ENCODE data around the gene DSCAM.

DSCAM gene

DNA sequence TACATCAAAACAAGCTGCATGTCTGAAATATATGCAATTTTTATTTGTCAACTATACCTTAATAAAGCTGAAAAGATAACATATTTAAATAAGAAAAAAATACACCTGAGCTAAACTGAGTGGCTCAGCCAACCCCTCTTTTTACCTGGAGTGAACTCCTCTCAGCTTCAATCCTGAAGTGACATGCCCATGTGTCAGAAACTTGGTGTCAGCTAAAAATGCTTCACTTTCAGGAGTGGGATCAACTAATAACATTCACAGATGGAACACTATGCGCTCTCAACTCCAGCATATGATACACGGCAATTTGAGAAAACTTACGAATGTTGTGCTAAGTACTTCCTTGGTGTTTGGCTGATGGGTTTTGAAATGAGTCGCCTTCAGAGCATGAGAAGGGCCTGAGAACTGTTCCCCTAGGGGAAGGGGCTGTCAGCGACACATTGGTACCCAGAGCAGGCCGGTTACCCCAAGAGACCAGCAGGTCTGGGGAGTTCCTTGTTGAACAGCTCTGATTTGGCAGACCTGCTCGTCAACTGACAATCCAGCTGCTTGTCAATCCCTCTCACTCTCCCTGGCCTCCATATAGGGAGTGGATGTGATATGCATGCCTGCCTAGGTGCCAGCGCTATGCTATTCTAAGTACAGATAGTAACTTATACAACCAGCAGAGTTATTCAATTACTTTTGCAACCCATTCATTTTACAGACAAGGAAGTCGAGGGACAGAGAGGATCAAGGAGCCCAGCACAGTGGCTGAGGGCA, 712.0 kb downstream of the DSCAM start:
- no peak for DNase-seq (ENCODE audit: low read depth in 2 of 2)

DNA sequence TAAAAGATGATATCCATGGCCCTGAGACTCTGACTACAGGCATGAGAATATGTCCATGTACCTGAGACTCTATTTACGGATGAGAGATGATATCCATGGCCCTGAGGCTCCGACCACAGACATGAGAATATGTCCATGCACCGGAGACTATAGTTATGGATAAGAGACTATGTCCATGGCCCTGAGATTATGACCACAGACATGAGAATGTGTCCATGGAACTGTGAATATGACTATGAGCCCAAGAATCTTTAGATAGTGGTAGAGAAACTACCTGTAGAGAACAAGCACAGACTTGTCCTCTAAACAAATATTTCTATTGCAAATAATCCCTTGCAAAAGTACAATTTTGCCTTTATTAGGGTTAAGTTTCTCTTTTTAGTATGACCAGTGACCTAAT, 716.5 kb downstream of the DSCAM start:
- DNase-seq (ENCODE audit: low read depth in 2 of 2), result no peak

DNA sequence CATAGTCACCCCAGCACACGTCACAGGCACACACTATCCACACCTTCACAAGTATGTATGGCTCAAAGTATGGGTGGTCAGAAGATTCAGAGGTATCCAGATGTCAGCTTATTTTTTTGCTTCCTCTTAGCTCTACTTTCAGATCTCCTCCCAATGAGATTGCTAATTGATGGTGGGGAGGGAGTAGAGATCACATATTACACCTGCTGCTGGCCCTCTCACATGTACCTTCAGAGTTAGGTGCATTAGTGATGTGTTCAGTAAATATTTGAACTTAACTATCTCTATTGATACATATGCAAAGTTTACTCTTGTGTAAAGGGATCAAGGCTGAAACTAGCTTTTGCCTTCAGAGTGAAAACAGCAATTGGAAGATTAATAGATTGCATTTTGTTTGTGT, 717.1 kb downstream of the DSCAM start:
- DNase-seq (ENCODE audit: low read depth in 2 of 2), result no peak

DNA sequence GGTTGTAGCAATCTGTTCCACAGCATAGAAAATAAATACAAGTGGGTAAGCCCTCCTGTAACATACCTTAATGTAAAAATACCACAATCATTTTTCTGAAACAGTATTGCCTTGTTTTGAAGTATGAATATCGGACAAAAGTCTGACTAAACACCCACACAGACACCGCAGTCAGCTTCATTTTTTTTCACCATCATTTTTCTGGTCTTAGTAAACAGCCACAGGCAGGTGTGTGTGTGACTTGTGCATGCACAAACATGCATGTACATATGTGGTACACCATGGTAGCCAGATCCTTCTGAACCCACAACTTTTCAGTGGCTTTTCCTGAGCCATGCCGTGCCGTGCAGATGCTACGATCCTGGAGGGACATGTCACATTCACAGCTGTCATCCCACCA, 718.1 kb downstream of the DSCAM start:
- no peak for DNase-seq (ENCODE audit: low read depth in 2 of 2)

DNA sequence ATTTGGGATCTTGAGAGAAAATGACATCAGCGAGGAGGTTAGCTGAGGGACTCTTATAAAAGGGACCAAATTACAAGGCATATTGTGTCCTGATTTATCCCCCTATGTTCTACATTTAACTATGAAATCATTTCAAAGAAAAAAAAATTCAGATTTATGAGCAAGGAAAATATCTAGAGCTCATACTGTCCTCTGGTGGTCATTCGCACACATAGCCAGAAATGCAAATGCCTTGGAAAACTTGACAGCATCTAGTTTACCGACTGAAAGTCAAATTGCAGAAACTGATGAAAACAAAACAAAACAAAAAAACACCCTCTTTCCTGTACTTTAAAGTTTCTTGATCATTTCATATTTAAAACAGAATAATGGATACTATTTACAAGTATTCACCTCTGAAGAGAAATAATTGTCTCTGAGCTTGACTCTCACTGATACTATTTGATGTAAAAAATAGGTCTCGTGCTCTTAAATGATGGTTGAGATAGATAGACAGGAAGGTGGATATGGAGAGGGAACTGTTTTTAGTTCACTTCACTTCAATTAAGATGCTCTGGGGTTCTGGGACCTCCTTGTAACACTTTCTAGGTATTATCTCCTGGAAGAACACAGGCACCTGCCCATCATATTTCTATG, 725.9 kb downstream of the DSCAM start:
- DNase-seq (ENCODE audit: low read depth in 2 of 2), result no peak

DNA sequence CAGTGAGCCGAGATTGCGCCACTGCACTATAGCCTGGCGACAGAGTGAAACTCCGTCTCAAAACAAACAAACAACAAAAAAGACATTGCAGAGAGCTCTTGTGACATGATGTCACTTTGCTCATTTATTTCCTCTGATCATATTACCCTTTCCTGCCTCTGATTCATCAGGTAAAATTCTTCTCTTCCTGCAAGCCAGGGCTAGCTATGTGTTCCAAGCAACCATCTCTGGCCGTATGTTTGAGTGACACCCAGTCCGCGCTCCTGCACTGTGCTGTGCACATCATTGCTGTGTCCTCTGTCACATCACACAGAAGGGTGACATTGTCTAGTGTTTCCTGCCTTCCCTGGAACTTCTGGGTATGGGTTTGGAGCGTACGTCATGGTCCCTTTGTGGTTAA, 728.4 kb downstream of the DSCAM start:
- no peak for DNase-seq (ENCODE audit: low read depth in 2 of 2)

DNA sequence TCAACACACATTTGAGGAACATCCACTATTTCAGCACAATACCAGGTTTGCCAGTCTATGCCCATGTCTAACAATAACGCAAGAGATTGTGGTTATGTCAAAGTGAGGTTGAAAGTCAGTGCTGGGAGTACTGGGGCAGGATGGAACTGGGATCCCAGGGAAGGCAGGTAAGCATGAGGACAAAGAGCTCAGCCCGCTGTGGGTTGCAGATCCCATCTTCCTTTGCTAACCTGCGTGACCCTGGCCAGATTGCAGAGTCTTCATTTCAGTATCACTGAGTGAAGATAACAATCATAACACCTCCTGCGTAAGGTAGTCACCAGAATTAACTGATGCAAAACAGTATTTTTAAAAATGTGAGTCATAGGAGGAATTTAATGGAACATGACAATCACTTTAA, 729.7 kb downstream of the DSCAM start:
- DNase-seq (ENCODE audit: low read depth in 2 of 2), result no peak

DNA sequence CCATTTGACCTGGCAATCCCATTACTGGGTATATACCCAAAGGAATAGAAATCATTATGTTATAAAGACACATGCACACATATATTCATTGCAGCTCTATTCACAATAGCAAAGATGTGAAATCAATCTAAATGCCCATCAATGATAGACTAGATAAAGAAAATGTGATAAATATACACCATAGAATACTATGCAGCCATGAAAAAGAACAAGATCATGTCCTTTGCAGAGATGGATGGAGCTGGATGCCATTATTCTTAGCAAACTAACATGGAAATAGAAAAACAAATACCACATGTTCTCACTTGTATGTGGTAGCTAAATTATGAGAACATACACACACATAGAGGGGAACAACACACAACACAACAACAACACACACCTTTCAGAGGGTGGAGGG, 731.2 kb downstream of the DSCAM start:
- DNase-seq (ENCODE audit: low read depth in 2 of 2), result no peak

DNA sequence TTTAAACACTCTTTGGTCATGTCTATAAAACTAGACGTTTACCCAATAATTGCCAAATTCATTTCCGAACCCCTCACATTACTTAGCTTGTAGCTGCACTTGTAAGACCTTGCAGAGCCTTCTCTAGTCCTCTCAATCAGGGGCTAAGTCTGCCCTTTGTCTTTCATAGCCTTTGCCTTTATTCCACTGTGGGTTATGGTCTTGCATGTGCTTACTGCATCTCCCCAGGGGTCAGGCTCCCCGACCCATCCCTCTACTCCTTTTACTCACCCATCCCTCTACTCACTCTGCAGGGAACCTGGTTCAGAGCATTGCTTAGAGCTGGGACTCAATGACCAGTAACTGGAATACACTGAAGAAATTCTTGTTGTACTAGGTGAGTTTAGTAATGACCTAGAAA, 744.3 kb downstream of the DSCAM start:
- no peak for DNase-seq (ENCODE audit: low read depth in 2 of 2)

DNA sequence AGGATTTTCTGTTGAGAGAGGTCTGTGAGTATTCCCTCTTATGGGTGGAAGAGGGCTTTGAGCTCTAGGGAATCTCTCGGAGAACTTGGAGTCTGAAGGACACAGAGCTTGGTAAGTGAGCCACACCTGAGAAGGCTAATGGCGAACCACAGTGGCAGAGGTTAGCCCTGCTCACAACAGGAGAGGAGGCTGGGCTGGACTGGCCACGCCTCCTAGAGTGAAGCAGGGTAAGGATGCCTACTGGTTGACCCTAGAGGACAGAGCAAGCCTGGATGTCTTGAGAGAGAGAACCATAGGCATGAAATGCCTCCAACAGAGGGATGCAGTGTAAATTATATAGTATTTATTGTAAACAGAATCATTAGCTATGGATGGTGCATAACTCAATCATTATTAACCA, 747.1 kb downstream of the DSCAM start:
- DNase-seq (ENCODE audit: low read depth in 2 of 2), result no peak

DNA sequence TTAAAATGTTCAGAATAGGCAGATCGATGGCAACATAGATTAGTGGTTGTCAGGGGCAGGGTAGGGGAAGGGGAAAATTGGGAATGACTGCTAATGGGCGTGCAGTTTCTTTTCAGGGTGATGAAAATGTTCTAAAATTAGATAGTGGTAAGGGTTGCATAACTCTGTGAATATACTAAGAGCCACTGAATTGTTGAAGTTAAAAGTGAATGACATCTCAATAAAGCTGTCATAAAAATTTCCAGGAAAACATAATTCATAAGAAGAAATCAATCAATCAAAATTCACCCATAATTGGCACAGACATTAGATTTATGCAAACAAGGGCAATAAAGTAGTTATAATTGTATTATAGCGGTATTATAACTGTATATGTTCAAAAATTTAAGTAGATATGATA, 751.5 kb downstream of the DSCAM start:
- DNase-seq (ENCODE audit: low read depth in 2 of 2), result no peak

DNA sequence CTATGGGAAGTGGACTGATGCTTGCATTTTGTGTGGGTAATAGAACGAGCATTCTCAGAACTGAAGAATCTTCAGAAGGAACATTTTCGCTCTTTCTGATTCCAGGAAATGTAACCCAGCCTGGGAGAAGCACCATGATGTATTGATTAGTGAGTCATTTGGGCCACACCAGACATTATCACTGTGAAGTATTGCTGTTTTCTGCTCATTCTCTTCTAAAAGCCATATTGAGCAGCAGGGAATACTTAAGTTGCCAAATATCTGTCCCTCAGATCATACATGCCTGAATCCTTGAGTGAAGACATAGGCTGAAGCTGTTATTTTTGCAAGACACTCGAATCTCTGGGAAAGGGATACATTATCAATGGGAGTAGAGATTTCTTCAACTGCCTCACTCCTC, 766.6 kb downstream of the DSCAM start:
- DNase-seq (ENCODE audit: low read depth in 2 of 2), result no peak

DNA sequence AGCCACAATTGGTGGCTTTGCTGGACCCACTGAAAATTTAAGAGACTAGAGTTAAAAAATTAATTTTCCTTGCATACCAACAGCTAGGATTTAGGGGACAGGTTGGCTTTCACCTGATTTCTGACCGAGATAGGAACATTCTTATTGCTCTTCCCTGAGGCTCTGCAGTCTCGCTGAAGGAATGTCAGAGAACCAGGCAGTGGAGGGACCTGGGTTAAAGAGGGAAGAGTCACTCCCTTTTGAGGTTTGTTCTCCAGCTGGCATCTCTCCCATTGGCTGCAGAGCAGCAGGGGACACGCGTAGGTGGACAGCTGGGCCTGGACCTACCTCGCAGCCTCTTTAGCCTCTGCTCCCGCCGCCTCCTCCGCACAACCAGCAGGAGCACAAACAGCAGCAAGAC, 772.2 kb downstream of the DSCAM start:
- DNase-seq (ENCODE audit: low read depth in 2 of 2), result no peak

DNA sequence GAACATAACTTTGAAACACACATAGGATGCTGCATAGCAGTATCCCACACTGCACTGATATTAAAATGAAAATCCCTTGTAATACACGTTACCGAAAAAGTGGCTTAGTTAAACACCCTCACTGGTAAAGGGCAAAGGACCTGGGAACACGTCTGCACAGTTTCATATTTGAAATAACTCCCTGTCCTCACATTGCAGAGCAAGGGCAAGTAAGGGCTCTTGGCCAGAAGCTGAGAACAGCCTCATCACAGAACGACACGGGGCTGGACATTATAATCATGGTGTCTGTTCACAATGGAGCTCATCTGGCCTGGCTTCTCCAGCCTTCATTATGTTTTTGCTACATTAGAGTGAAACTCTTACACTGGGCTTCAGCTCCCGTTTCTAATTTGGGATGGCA, 772.8 kb downstream of the DSCAM start:
- no peak for DNase-seq (ENCODE audit: low read depth in 2 of 2)

DNA sequence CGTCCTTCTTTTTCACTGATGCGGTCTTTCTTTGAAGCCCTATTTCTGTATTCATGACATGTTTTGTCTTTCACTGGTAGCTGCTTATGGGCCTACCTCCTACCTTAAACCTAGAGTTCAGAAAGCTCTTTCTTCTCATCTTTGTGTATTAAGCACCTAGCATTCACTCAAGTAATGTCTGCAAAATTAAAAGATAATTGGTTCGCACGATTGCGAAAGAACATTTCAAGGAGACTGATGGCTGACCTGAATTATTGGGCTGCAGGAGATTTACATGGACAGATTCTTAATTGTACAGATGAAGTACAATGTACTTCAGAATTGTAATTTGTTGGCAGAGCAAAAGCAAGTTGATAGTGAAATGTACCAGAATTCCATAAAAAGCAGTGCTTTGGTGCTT, 773.3 kb downstream of the DSCAM start:
- no peak for DNase-seq (ENCODE audit: low read depth in 2 of 2)

DNA sequence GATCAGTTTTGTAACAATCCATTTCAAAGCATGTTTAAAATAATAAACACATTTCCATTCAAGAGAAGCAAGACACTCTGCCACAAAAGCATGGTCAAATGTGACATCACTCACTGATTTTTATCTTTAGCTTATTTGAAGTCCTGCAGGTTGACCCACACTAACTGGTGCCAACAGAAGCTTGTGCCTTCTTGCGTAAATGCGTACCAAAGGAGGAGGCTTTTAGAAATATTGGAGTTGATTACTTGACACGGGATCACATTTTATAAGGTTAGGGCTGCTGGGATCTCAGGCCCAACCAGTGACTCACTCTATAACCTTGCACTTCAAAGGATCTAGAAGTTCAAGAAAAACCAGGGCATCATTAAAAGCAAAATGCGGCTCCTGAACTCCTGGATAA, 776.1 kb downstream of the DSCAM start:
- no peak for DNase-seq (ENCODE audit: low read depth in 2 of 2)

DNA sequence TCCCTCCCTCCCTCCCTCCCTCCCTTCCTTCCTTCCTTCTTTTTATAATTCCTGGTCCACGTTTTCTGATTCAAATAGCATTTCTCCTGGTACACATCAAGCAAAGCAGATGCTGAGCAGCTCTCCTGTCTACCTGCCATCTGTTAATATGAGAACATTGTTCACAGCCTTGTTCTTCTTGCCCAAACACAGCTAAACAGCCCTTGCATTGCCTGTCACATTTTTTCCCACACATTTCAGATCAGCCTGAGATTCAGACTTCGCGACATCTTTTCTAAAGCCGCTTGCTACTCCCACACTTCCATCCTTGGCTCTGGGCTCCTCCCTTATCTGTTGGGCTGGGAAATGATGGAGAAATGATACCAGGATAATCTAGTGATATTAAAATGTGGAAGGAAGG, 779.2 kb downstream of the DSCAM start:
- no peak for DNase-seq (ENCODE audit: low read depth in 2 of 2)

DNA sequence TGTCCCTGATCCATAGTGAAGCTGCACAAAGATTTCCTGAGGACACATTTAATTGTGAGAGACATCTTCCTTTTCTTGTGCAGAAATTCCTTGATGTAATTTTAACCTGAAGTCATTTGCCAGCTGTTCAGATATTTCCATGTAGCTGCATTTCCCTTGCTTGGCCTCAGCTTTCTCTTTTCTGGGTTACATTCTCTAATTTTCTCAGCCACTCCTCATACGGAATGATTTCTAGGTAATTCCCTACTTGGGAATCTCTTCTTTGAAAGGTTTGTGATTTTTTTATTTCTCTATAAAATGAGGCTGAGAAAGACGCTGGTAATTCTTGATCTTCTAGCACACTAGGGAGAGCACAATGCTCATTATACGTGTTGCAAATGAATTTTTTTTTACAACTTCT, 780.7 kb downstream of the DSCAM start:
- no peak for DNase-seq (ENCODE audit: low read depth in 2 of 2)

DNA sequence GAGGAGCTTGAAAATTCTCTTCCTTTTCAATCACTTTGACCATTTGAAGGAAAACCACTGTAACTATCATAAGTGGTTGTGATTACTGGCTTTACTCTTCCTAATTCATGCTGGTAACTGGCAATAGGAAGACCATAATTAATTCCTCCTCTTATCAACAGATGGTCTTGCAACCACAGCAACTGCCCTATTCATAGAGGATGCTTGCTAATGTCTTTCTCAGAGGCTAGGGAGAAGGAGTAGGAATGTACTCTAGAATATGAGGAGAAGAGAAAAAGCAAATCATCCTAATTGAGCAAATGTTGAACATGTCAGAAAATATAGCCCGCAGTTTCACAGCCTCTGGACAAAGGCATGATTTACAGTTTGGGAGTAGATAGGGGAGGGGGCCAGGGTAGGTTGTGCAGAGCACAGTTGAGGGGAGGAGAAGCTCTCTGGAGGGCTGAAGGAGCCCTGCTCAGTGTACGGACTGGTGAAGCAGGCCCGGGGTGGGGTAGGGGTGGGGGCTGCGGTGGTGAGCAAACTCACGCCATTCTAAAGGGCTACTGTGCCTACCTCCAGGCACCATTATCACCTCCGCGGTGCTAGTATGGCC, 786.8 kb downstream of the DSCAM start:
- no peak for DNase-seq (ENCODE audit: low read depth in 2 of 2)

DNA sequence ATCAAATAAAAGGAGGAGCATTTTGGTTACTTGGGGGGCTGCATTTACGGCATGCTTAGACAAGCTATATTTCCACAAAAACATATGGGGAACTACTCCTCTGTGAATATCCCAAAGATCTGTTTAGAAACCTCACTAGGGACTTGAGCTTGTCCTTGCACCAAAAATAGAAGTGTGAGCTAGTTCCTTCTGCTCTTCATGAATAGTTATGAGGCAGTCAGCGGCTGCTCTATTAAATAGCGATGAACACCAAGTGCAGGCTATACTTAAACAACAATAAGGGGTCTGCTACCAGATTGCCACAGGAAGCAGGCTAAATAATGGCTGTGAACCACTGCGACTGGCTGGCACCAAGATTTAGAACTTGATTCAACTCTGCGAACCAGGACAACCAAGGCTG, 789.6 kb downstream of the DSCAM start:
- no peak for DNase-seq (ENCODE audit: low read depth in 2 of 2)

DNA sequence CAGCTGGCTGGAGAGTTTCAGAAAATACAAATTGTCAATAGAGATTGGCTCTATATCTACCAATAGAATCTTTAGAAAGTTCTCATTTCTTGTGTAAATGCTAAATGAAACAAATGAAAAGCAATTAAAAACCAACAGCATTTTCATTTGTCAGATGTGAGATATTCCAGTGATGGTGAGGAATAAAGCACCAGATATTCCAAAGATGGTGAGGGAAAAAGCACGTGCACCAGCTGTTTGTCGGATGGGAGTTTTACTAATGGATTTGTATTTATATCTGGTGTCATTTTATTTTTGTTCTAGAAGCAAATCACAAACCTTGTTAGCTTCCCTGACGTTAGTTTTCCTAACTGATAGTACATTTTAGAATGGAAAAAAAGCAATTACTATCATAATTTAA, 790.9 kb downstream of the DSCAM start:
- no peak for DNase-seq (ENCODE audit: low read depth in 2 of 2)

DNA sequence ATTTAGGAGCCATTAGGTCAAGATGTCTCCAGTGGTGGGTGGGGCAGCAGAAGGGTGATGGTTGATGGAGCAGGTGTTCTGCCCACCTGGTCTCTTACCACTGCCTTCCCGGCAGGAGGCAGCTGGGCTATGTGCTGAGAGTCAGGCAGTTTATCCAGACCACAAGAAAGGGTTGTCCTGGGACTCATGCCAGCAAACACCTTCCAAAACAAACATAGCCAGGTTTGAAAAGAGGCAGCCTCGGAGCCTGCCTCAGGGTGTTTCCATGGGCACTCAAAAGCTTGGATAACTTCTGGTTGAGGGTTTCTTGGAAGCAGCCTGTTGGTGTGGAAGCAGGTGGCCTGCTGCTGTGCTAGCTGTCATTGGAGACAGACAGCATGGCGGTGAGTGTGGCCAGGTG, 792.6 kb downstream of the DSCAM start:
- DNase-seq (ENCODE audit: low read depth in 2 of 2), result no peak

DNA sequence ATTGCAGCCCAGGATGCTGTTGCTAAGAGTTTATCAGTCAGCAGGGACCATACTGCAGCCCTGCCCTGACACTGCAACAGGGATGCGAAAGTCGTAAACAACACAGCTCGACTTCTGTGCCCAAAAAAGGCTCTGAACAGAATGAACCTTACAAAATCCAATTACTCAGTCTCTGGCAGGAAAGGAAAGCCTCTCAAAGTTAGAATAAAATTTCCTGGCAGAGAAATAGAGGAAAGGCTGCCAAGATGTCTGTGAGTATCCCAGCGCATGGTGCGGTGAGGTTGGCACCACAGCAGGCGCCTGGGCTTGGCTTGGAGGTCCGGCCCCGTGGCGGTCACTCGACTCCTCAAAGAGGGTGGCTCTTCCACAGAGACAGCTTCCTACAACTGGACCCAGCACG, 794.0 kb downstream of the DSCAM start:
- no peak for DNase-seq (ENCODE audit: low read depth in 2 of 2)

DNA sequence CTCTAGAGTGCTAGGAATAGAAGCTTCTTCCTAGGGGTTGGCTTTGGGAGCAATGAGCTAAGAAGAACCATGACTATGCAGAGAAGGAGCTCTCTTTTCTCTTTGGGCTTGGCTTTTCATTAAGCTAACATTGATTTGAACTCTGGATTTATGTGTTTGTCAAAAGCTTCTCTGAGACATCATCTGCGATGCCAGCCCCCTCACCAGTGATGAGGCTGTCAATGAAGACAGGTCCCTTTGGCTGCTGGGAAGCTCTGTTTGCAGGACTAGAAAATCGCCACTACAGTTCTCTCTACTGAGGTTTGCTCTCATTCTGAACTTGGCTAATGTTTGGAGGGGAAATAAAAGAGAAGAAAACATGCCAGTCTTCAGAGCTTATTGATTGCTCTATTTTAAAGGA, 794.7 kb downstream of the DSCAM start:
- no peak for DNase-seq (ENCODE audit: low read depth in 2 of 2)
